HPDE6-E6E7 (cell line): Measurements from ENCODE around the gene PPIL4.
"Not testable (repeated sequence)": the region's sequence is repeated elsewhere in the genome, so short reads cannot be mapped to it uniquely, and the experiment has no call there.

Experiments used
- DNase-seq: peaks from one replicate; pipeline ENCODE4 v3.0.0; 2011; ENCODE audit warnings: missing footprints; ENCODE audit errors: extremely low spot score

Gene PPIL4

DNA sequence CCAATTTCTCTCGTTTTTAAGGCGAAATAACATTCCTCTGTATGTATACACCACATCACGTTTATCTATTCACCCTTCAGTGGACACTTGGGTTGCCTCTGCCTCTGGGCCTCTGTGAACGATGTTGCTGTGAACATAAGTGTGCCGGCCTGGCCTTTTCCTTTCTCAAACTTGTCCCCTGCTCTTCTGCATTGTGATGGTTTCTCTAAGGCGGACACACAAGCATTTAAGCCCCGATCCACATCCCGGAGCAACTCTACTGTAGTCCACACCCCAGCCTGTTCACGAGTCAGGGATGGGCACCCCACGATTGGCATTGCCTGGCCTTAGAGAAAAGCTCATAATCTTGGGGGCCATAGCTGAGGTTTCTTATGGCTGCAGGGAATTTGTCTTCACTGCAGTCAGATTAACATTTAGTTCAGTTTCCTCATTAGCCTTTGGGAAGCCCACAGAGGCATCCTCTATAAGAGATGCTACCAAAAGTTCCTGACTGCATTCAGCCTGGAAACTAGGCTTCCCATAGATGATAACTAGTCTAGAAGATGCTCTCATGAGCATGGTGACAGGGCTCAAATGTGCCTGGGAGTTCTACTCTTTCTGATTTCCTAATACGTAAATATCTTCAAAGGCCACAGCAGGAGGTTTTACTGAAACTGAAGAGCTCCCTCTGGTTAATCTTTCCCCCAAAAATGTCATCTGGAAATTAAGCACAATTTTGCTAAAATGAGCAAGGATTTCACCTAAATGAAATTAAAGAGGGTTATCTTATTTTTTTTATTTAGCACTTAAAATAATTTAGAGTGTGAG, 61.8 kb downstream of the PPIL4 start:
- no peak for DNase-seq

DNA sequence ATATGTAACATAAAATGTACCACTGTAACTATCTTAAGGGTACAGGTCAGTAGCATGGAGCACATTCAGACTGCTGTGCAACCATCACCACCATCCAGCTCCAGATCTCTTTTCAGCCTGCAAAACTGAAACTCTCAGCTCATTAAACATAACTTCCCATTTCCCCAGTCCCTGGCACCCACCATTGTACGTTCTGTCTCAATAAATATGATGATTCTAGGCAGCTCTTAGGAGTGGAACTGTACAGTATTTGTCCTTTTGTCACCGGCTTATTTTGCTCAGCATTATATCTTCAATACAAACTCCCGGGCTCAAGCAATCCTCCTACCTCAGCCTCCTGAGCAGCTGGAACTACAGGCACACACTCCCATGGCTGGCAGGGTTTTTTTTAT, 62.5 kb downstream of the PPIL4 start:
- no peak for DNase-seq

DNA sequence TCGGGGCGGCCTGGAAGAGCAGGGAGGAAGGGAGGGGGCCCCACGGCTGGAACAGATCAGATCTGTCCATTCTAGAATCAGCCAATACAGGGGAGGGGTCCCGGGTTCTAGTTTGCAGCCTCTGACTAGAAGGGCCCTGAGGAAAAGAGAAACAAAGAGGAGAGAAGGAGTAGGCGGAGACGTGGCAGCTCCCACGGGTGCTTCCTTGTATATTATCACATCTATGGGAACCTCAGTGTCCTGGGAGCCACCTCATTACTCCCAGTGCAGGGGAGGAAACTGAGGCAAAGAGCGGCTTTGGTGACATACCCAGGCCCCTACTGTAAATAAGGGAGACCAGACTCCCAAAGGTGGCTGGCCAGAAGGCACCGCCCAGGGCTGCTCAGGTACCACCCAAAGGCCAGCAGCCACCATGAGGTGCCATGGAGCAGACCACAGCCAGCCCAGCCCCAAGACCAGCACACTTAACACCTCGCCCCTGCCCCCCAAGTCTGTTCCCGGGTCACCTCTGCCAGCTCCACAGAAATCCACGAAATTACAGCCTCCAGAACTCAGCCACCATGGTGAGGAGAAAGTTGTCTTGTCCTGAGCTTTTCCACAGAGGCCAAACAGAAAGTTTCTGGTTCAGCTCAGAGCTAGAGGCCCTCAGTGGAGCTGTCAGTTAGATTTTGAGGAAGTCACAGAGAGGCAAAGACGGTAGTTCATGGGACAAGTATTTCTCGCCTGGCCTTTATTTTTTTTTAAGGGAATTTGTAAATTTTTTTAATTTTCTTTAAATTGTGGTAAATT, 63.1 kb downstream of the PPIL4 start:
- DNase-seq, result no peak

DNA sequence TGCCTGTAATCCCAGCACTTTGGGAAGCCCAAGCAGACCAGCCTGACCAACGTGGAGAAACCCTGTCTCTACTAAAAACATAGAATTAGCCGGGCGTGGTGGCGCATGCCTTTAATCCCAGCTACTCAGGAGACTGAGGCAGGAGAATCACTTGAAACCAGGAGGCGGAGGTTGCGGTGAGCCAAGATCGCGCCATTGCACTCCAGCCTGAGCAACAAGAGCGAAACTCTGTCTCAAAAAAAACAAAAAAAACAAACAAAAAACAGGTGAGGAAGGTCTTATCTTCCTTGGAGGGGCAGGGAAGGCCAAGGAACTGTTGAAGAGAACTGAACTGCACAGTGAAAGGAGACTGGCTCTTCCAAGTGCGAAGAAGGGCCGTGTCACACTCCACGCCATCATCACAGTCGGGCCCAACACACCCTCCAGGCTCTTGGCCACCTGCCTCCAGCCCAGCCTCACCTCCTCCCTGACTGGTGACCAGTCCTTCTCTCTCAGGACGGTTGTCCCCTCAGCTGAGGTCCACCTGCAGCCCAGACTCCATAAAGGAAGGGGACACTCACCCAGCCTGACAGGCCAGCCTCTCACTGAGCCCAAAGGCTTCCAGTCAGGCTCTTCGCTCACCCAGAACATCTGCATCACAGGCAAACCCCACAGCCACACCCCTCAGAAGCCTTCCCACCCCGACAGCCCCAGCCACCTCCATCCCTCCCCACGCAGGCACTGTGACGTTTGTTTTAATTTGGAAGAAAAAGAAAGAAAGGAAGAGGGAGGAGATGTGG, 65.2 kb downstream of the PPIL4 start:
- no peak for DNase-seq

DNA sequence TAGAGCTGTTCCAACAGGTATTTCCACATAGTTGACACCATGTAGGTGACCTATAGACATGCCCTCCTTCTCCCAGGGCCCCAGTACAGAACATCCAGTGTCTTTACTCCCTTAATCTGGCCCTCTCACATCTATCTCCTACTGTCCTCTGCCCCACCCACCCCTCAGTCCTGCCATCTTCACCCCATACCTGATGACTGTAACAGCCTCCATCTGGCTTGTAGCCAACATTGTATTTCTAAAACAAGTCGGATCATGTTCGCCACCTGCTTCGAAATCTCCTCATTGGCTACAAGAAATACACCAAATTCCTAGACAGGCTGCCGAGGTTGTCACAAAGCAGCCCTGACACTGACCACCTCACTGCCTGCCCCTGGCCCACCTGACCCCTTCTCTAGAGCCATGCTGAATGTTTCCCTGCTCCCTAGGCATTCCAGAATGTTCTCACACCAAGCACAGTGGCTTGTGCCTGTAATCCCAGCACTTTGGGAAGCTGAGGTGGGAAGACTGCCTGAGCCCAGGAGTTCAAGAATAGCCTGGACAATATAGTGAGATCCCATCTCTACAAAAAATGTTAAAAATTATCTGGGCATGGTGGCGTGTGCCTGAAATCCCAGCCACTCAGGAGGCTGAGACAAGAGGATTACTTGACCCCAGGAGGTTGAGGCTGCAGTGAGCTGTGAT, 67.1 kb downstream of the PPIL4 start:
- DNase-seq, result peak; percentile 22

DNA sequence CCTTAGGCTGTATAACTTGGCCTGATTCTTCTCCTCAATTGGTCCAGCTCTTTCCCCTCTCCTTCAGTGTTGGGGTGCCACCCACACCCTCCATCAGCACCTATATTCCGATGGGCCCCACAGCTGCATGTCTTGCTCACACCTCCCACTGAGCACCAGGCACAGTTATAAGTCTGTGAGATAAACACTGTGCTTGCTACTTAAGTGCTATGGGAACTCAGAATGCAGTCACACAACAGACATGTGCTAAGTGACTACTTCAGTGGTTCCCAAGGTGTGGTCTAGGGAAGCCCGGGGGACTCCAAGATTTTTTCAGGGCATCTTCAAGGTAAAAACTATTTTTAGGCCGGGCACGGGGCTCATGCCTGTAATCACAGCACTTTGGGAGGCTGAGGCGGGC, 68.3 kb downstream of the PPIL4 start:
- DNase-seq, result no peak

DNA sequence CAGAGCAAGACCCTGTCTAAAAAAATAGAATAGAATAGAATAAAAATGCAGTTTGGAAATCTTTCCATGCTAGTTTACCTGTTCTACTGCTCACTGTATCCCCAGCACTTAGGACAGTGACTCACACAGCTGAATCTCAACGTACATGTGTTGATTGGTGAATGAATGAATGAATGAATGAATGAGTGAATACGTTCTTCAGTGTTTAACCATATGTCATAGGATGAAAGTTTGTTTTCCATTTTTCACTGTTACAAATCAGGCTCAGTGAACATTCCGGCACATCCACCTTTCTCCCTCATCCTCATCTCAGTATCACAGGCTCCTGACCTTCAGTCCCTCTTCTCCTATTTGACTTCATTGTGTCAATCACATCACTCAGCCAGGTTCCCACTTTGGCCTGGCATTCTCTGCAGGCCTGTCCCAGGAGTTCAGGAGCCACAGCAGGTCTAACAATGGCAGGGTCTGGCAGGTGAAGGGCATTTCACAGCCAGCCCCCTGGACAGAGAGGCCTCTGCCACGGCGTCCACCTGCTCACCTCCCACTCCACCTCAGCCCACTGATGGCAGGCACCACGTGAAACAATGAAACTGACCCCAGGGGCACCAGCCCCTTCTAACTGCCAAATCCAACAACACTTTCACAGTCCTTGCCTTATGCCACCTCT, 68.9 kb downstream of the PPIL4 start:
- no peak for DNase-seq

DNA sequence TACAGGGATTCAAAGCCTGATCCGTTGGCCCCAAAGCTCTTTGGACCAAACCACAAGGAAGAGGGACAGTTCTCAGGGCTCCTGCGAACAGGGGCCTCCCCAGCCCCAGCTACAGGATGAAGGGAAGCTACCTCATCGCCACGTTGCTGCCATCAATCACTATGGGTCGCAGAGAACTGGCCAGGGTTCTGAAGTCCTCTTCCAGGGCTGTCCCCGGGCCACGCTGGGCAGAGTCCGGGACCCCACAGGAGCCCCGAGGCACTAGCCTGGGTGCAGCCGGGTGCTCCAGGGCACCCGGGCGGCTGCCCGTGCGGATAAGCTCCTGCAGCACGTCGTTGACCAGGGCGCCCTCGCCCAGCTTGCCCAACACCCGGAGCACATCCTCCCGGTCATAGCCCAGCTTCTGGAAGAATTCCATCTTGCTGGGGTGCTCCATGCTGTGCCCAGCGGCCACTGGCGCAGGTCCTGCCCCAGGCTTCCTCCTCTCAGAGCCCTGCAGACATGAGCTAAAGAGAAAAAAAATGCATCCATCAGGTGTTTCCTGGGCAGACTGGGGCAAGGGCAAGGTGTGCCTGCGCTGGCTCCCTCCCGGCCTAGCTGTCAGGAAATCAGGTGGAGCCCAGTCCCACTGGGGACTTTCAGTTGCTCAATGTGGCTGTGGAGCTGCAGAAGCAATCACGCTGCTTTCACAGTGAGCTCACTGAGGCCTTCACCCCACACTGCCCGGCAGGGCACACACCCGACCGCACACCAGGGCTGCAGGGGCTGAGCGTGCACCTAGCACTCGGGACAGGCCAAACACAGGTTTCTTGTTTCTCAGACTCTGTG, 71.5 kb downstream of the PPIL4 start:
- no peak for DNase-seq

DNA sequence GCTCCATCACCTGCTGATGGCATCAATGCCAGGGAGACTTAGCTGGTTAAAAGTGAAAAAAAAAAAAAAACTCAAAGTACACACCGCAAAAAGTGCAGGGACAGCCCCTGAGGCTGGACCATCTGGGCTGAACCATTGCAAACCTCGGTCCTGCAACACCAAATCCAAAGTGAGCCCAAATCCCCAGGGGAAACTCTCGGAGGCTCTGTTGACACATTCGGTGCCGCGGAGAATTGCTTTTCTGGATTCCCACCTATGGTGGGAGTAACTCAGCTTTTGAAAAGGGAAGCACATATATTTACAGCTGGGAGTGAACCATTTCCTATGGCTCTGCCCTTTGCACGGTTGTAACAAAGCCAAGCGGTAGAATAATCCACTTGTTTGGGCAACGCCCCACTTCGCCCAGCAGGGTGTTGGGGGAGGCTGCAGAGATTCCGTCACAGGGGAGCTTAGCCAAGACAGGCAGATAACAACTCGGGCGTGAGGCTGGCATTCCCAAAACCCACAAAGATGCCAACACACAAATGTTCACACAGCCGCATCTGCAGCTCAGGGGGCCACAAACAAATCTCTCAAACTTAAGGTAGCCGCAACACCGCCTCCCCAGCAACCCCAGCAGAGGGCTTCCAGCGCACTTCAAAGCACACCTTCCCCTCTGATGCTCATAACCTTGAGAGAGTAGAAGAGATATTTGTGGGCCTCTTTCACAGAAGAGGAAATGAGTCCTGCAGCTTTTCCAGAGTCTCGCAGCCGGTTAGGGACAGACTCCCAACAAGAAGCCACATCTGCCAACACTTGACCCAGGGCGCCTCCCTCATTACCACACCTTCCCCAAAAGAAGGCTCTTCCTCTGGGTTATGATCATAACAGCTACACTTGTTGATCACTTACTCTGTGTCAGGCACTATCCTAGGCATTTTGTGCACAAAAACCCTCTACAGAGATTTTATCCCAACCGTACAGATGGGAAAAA, 72.5 kb downstream of the PPIL4 start:
- DNase-seq, result no peak

DNA sequence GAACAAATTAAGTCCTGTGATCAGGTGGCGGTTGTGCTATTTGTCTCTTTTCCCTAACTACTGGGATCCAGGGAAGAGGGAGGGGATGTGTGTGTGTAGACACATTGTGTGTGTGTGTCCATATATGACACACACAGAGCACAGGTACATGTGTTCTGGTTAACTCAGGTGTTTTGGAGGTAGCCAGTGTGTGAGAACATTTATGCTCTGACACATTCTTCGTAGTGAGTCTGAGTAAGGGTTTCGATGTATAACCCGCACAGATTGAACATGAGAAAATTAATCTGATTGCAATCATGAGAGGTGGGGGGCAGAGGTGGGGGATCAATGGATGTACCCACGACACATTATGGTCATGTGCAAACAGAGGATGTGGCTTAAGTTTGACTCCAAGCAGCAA, 73.6 kb downstream of the PPIL4 start:
- no peak for DNase-seq

DNA sequence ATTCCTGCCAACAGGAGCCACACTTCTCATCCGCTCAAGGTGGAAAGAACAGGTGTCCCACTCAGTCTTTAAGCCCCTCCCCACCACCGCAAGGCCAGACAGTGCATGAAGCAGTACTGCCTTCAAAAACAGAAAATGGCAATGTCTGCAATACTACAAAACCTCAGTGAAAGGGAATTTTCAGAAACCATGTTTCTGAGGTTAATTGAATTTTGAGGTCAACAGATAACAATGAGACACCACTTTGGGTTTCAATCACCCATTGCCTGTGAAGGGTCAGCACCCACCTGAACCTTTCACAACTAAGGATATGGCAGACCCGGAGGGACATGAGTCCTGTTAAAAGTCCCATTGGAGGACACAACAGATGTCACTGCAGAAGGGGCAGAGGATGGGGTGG, 74.0 kb downstream of the PPIL4 start:
- no peak for DNase-seq

DNA sequence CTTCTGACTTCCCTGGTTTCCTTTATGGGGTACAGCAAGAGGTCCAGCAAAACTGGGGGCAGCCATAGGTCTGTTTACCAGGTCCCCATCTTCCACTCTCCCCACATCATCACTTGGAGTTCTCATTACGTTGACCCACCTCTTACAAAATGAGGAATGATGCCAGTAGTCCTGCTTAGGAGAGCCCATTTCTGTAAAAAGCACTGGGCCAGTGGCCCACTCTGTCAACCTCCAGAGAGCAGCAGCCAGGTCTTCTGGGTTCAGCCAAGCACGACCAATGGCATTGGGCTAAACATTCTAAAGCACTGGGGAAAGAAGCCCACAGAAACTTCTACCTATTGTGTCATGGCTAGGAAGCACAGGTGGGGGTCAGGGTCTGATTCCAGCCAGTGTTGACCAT, 74.9 kb downstream of the PPIL4 start:
- DNase-seq, result no peak

DNA sequence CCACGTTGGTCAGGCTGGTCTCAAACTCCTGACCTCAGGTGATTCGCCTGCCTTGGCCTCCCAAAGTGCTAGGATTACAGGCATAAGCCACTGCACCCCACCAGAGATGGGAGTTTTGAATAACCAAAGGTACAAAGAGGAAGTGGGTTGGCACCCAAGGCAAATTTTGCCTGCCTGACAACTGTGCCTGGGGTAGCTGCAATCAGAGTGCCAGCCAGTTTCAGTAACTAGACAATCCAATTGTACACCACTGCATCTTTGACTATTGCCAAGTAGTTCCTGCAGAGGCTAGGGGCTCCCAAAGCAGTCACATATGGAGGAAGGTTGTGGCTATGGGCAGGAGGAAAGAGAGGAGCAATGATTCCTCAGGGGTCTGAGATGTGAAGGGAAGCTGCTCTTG, 77.7 kb downstream of the PPIL4 start:
- no peak for DNase-seq

DNA sequence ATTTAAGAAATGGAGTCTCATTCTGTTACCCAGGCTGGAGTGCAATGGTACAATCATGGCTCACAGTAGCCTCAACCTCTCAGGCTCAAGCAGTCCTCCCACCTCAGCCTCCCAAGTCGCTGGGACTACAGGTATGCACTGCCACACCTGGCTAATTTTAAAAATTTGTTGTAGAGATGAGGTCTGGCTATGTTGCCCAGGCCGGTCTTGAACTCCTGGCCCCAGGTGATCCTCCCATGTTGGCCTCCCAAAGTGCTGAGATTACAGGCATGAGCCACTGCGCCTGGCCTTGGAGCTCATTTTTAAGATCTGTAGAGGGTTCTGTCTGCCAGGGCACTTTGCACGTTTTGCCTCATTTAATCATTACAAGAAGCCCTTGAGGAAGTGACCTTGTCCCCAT, 78.6 kb downstream of the PPIL4 start:
- DNase-seq, result no peak

DNA sequence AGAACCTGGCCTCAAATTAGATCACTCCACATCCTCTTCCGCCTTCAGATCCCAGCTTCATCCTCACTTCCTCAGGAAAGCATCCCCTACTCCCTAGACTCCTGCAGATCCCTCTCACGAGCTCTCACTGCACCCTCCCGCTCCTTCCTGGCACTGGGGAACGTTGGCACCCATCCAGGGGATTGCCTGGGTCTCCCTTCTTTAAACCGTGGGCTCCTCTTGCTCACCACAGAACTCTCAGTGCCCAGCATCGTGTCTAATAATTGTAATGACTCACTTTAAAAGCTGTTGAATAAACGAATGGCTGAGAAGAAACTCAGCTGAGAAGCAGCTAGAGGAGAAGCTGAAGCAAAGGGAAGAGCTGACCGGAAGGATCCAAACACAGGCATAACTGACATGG, 81.4 kb downstream of the PPIL4 start:
- no peak for DNase-seq

DNA sequence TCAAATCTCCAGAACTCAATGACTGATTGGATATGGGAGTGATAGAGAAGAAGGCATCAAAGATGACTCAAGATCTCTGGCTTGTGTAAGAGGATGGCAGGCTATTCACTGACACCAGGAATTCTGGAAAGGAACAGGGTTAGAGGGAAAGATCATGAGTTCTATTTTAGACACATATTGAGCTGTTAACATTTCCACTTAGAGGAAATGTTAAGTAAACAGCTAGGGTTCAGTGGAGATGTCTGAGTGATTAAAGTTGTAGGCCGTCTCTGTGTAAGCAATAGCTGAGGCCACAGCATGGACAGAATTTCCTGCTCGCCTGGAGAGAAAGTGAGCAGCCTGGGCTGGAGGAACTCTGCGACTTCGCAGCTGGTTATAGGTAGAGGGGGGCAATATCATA, 82.1 kb downstream of the PPIL4 start:
- no peak for DNase-seq

DNA sequence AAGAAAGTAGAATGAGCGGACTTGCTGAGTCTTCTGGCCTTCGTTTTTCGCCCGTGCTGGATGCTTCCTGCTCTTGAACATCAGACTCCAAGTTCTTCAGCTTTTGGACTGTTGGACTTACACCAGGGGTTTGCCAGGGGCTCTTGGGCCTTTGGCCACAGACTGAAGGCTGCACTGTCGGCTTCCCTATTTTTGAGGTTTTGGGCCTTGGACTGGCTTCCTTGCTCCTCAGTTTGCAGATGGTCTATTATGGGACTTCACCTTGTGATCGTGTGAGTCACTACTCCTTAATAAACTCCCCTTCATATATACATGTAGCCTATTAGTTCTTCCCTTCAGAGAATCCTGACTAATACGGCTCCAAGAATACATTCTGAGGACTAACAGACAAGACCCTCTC, 83.1 kb downstream of the PPIL4 start:
- not testable (repeated sequence) for DNase-seq

DNA sequence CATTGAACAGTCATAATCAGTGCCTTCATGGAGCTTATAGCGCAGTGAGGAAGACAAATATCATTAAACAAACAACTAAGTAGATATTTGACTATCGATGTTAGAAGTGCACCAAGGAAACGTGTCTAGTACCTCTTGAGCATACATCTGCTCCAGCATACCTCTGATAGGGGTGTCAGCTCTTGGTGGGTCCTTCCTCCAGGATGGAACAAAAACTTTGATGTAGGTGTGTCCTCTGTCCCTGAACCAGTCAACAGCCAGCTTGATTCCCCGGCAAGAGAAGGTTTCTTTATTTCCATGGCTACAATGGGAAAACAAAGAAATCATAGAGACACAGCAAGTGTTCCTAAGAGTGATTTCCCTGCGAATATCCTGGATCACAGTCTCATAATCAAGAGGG, 84.2 kb downstream of the PPIL4 start:
- no peak for DNase-seq

DNA sequence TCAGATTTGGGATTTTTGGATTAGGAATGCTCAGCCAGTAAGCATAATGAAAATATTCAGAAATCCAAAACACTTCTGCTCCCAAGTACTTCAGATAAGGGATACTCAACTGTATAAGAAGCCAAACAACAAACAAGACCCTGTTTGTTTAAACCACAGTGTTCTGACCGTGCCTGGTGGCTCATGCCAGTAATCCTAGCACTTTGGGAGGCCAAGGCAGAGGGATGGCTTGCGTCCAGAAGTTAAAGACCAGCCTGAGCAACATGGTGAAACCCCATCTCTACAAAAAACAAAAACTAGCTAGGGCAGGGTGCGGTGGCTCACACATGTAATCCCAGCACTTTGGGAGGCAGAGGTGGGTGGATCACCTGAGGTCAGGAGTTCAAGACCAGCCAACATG, 85.6 kb downstream of the PPIL4 start:
- DNase-seq, result not testable (repeated sequence)
